CD4-positive, alpha-beta T cell treated with Interleukin-10 for 1 hour (primary cell): ENCODE results near the gene ACTA2.
"Not testable (repeated sequence)": the region's sequence is repeated elsewhere in the genome, so short reads cannot be mapped to it uniquely, and the experiment has no call there.

Experiments
- DNase-seq: peaks from one replicate; pipeline ENCODE4 v3.0.0-alpha.2; 2020

Gene ACTA2

GRCh38 chr10:88949051-88949450 lies 3.5 kb downstream of the ACTA2 start:
- no peak for DNase-seq

GRCh38 chr10:88946965-88947590 lies 5.5 kb downstream of the ACTA2 start:
- DNase-seq, result no peak

GRCh38 chr10:88946200-88946599 lies 6.4 kb downstream of the ACTA2 start:
- no peak for DNase-seq

- no peak for DNase-seq
These were observed 7.8 kb downstream of the ACTA2 start for GRCh38 chr10:88944813-88945212.

GRCh38 chr10:88943778-88944177 lies 8.8 kb downstream of the ACTA2 start:
- DNase-seq, result no peak

- no peak for DNase-seq
These were observed 11.5 kb downstream of the ACTA2 start for GRCh38 chr10:88941026-88941425.

- DNase-seq, result no peak
These were observed 13.6 kb downstream of the ACTA2 start for GRCh38 chr10:88938938-88939337.

- no peak for DNase-seq
These were observed 14.5 kb downstream of the ACTA2 start for GRCh38 chr10:88938039-88938438.

GRCh38 chr10:88936656-88937055 lies 15.9 kb downstream of the ACTA2 start:
- no peak for DNase-seq

- DNase-seq, result peak; percentile 83
These were observed 17.5 kb downstream of the ACTA2 start for GRCh38 chr10:88934900-88935672.

GRCh38 chr10:88933564-88933963 lies 19.0 kb downstream of the ACTA2 start:
- no peak for DNase-seq

GRCh38 chr10:88932539-88933256 lies 19.9 kb downstream of the ACTA2 start:
- peak; percentile 65 for DNase-seq

- DNase-seq, result not testable (repeated sequence)
These were observed 20.5 kb downstream of the ACTA2 start for GRCh38 chr10:88932029-88932428.

- no peak for DNase-seq
These were observed 21.0 kb downstream of the ACTA2 start for GRCh38 chr10:88931548-88931947.

GRCh38 chr10:88928254-88928653 lies 24.3 kb downstream of the ACTA2 start:
- DNase-seq, result no peak

GRCh38 chr10:88927416-88927690 lies 25.2 kb downstream of the ACTA2 start:
- no peak for DNase-seq

GRCh38 chr10:88926566-88927415 lies 25.8 kb downstream of the ACTA2 start:
- no peak for DNase-seq

- no peak for DNase-seq
These were observed 29.1 kb downstream of the ACTA2 start for GRCh38 chr10:88923520-88923919.

- no peak for DNase-seq
These were observed 30.5 kb downstream of the ACTA2 start for GRCh38 chr10:88922041-88922440.

GRCh38 chr10:88920986-88921593 lies 31.5 kb downstream of the ACTA2 start:
- no peak for DNase-seq

GRCh38 chr10:88920198-88920597 lies 32.4 kb downstream of the ACTA2 start:
- DNase-seq, result no peak

GRCh38 chr10:88919041-88919440 lies 33.5 kb downstream of the ACTA2 start:
- DNase-seq, result no peak
